NCI-H1105 treated with DMSO at 0.1 percent for 48 hours (cell line): ENCODE data around the gene CGB5.
"Not testable (repeated sequence)": the region's sequence is repeated elsewhere in the genome, so short reads cannot be mapped to it uniquely, and the experiment has no call there.

ENCODE experiments used
- DNase-seq: peaks from one replicate; lab custom pipeline; 2025; lab: John Stamatoyannopoulos, UW

Gene CGB5

DNA sequence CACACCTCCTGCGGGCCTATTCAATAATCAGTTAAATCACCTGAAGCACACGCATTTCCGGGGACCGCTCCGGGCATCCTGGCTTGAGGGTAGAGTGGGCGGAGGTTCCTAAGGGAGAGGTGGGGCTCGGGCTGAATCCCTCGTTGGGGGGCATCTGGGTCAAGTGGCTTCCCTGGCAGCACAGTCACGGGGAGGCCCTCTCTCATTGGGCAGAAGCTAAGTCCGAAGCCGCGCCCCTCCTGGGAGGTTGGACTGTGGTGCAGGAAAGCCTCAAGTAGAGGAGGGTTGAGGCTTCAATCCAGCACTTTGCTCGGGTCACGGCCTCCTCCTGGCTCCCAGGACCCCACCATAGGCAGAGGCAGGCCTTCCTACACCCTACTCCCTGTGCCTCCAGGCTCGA lies at the start of gene CGB5:
Gene CGB5 (plus strand): TSS at position 301 of the 400 bp plus-strand sequence. CDS start 362 bp downstream, outside the sequence.
- not testable (repeated sequence) for DNase-seq

DNA sequence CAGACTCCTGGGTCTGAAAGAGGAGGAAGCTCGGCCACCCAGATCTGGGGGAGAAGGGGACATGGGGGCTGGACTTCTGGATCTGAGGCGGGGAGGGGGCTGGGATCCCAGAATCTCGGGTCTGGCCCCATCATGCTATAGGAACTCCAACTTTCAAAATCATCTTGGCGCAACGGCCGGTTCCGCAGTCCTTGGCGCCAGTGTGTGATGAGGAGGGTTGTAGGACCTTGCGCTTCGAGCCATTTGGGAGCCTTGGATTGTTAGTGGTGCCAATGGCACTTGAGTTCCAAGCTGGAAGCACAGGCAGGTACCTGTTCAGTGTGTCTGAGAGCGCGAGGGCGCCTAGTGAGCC lies 49.6 kb upstream of the CGB5 start:
- DNase-seq, result no peak

- DNase-seq, result no peak
These were observed 45.7 kb upstream of the CGB5 start for GRCh38 chr19:48997972-48998371.

DNA sequence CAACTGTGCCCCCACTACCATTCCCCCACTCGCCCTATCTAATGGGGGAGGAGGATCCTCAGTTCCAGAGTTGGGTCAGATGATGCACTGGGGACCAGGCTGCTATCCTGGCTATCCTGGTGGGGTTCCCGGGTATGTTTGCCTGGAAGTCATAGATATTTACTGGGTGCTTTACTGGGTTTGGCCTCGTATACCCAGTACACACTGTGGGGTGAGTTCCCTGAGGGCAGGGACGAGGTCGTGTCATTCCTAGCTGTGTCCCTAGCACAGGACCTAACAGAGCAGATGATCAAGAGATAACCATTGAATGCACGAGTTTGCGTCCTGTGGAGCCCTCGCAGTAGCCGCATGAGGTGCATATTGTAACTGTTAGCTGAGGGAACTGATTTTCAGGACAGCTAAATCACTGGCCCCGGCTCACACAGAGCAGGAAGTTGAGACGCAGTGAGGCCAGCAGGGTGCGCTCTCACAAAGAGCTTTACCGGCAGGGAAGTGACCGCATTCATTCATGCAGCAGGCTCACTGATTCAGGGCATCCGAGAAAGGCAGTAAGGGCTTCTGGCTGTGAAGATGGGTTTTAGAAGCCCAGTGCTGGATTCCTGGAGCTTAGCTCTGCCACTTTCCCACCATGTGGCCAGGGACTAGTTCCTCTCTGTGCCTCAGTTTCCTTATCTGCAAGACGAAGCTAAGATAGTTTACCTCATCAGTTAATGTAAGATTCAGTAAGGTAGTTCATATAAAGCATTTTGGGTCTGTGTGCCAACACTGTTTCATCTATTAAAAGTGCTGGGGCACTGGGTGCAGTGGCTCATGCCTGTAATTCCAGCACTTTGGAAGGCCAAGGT lies 43.9 kb upstream of the CGB5 start:
- DNase-seq, result no peak

DNA sequence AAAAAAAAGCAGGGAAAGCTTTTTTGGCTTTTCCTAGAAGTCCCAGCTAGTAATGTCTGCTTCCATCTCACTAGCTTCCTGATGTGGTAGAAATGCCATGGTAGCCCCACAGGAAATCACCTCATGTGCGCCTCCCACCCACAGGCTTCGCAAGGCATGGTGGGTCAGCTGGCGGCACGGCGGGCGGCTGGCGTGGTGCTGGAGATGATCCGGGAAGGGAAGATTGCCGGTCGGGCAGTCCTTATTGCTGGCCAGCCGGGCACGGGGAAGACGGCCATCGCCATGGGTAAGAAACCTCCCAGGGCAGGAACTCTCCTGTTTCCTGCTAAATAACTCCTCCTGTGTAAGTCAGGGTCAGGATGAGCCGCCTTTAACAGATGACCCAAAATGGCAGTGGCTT lies 39.5 kb upstream of the CGB5 start:
- no peak for DNase-seq

- DNase-seq, result no peak
These were observed 38.6 kb upstream of the CGB5 start for GRCh38 chr19:49004964-49005614.

DNA sequence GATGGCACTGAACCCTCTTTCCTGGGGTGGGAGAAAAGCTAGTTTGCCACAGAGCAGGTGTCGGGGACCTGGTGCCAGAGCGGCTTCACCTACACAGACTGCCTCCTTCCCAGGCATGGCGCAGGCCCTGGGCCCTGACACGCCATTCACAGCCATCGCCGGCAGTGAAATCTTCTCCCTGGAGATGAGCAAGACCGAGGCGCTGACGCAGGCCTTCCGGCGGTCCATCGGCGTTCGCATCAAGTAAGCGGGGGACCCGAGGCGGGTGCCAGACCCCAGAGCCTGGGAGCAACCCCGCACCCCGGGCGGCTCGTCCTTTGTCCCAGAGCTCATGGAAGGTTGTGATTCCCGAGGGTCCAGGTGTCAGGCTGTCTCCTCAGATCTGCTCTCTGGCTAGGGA lies 36.7 kb upstream of the CGB5 start:
- no peak for DNase-seq

DNA sequence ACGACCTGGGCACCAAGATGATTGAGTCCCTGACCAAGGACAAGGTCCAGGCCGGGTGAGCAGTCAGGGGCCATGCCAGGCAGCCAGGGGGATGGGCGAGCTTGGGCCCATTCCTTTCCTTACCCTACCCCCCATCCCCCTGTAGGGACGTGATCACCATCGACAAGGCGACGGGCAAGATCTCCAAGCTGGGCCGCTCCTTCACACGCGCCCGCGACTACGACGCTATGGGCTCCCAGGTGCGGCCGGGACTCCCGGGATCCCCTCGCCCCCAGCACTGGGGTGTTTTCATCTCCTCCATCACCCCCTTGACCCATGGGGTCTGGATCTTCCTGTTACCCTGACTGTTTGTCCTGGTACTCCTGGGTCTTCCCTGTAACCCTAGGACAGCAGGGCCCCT lies 33.8 kb upstream of the CGB5 start:
- no peak for DNase-seq

- no peak for DNase-seq
These were observed 33.2 kb upstream of the CGB5 start for GRCh38 chr19:49010453-49010852.

DNA sequence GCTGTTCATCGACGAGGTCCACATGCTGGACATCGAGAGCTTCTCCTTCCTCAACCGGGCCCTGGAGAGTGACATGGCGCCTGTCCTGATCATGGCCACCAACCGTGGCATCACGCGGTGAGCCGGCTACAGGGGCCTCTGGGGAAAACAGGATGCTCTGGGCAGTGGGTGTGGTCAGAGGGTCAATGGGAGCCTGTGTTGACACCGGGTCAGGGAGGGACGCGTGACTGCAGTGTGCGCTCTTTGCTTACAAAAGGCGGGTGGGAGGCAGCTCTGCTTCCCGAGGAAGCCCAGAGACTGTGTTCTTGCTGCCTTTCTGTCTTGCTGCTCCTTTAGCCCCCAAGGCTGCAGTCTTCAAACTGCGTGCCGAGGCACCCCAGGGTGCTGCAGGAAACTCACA lies 32.5 kb upstream of the CGB5 start:
- no peak for DNase-seq

- no peak for DNase-seq
These were observed 29.4 kb upstream of the CGB5 start for GRCh38 chr19:49014123-49014869.

DNA sequence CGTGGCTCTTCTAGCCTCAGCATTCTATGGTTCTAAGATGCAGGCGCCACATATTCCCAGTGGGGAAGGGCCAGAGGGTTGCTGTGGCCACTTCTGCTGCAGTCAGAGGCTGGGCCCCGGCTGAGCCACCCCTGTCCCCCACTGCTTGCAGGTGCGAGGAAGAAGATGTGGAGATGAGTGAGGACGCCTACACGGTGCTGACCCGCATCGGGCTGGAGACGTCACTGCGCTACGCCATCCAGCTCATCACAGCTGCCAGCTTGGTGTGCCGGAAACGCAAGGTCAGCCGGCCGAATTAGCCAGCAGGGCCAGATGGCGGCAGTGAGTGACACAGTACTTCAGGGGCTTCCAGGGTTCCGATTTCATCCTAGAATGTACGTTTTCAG lies 28.8 kb upstream of the CGB5 start:
- DNase-seq, result no peak

DNA sequence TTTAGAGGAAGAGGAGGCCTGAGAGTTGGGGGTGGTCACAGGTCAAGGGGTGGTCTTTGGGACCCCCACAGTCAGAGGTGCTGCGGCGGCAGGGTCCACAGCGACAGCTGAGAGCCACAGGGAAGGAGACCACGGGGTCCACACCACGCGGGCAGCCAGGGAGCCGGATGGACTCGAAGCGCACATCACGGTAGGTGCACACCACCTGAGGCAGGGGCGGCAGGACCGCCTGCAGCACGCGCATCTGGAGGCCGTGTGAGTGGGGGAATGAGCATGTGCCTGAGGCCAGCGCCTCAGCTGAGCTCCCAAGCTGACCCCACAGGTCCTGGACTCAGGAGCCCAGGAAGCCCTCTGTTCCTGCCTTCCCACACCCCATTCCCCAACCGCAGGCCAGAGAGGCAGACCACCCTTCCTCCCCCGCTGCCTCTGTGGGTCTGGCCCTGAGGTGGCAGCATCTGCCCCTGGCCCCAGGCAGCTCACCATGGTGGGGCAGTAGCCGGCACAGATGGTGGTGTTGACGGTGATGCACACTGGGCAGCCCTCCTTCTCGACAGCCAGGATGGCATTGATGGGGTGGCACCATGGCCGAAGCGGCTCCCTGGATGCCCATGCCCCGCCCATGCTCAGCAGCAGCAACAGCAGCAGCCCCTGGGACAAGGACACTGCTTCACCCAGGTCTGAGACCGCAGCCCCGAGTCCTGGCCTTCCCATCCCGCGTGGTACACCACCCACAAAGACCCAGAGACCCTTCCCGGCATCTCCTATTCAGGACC lies 27.4 kb upstream of the CGB5 start:
- DNase-seq, result no peak

DNA sequence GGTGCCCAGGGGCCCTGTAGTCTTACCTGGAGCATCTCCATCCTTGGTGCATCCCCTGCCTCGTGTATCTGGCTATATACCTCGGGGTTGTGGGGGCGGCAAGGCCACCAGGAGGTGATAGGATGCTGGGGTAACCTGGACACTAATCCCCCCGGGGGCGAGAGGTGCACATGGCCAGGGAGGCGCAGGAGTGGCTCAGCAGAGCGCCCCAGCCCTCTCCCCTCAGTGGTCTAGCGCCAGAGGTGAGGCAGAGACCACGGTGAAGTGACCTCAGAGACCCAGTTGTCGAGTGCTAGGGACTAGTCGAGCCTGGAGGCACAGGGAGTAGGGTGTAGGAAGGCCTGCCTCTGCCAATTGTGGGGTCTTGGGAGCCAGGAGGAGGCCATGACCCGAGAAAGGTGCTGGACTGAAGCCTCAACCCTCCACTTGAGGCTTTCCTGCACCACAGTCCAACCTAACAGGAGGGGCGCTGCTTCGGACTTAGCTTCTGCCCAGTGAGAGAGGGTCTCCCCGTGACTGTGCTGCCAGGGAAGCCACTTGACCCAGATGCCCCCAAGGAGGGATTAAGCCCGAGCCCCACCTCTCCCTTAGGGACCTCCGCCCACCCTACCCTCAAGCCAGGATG lies 26.5 kb upstream of the CGB5 start, which contains the start of gene LHB:
Gene LHB (minus strand): TSS at position 51 of the 625 bp plus-strand sequence. CDS start 10 bp downstream, at position 41.
- no peak for DNase-seq

GRCh38 chr19:49017666-49018351 lies 25.8 kb upstream of the CGB5 start:
- peak; percentile 51 for DNase-seq

DNA sequence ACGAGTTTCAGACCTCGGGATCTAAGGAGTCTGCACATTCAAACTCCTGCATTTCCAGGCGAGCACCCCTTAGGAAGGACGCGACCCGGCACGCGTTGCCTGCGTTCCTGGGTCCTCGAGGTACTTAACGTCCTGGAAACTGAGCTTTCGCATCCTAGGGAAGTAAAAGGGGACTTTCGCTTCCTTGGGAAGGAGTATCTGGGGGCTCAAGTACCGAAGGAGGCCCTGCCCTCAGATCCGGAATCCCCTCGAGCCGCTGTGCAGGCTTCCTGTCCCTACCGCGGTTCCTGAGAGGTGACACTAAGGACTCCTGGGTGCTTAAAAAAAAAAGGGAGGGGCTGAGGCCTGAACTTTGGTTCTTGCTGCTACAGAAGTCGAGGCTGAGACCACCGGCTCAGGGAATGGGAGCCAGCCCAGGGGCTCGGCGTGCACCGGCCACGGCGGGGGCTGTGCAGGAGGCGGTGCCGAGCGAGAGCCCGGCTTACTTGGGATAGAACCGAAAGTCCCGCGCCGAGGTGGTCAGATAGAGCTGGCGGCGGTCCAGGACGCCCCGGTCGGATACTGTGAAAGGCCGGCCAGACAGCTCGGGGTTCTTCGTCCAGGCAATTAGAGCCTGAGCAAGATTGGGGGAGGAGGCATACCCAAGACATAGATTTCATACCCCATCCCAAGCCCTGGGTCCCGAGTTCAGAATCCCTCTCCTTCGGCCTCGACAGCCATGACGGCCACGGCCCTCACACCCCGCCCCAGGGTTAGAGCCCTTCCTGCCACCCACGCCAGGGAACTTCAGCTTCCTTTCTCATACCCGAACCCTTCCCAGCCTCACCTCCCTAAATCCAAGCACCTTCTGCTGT lies 25.0 kb upstream of the CGB5 start:
- not testable (repeated sequence) for DNase-seq

DNA sequence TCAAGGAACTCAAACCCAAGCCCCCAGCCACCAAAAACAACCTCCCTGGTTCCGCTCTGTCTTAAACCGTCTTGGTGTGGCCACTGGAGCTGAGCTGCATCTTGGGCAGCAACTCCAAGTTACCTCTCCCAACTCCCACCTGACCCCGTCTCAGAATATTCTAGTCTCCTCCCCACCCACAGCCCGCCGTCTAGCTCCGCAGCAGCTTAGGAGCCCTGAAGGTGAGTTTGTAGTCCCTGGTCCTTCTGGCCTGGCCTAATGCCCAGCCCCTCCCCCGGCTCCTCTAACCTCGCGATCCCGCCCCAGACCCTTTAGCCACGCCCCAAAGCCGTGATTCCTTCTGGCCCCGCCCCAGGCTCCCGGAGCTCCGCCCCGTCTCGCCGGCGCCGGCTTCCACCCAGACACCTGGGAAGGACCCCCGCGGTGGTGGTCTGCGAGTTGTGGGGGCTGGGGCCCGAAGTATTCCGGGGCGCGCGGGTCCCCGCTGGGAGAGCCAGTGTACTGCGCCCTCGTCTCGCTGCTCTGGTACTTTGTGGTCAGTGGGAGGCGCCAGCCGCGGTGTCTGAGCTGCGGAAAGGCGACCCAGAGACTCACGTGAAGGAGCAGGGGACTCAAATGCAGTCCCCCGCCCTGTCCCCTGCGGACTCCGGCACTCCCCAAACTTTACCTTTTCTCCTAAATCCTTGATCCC lies 24.3 kb upstream of the CGB5 start:
- DNase-seq, result peak; percentile 63

- no peak for DNase-seq
These were observed 23.3 kb upstream of the CGB5 start for GRCh38 chr19:49020342-49020741.
